Activated T-cell treated with anti-CD3 and anti-CD28 coated beads, Interleukin-2, amount 50 U/mL, for 24 hours (primary cell): ENCODE data around the gene SDC3.
A peak's percentile ranks its signal among the peaks of the same experiment; 100 is the strongest.

Experiments used
- DNase-seq: peaks from one replicate; pipeline ENCODE4 v3.0.0-alpha.2; 2020
- H3K27ac Mint-ChIP-seq: 2 replicates; pipeline ENCODE4 v1.8.0; 2020; ENCODE audit warnings: mild to moderate bottlenecking, mixed read lengths
- H3K27me3 Mint-ChIP-seq: 2 replicates; pipeline ENCODE4 v1.8.0; 2020; ENCODE audit warnings: mixed read lengths
- H3K36me3 Mint-ChIP-seq: 2 replicates; pipeline ENCODE4 v1.8.0; 2020; ENCODE audit warnings: low read depth, mixed read lengths
- H3K4me1 Mint-ChIP-seq: 2 replicates; pipeline ENCODE4 v1.8.0; 2020; ENCODE audit warnings: low read depth, mixed read lengths
- H3K4me3 Mint-ChIP-seq: 2 replicates; pipeline ENCODE4 v1.8.0; 2020; ENCODE audit warnings: mild to moderate bottlenecking, moderate library complexity, mixed read lengths
- H3K9me3 Mint-ChIP-seq: 2 replicates; pipeline ENCODE4 v1.8.0; 2020; ENCODE audit warnings: mixed read lengths

Gene SDC3

GRCh38 chr1:30914931-30915330 is 6.4 kb upstream of the SDC3 start:
- no peak overlapping the region for H3K4me3 Mint-ChIP-seq

GRCh38 chr1:30914587-30914922 is 6.0 kb upstream of the SDC3 start:
- no peaks in the 10 kb centered on the region for H3K36me3 Mint-ChIP-seq
- no peaks in the 10 kb centered on the region for H3K9me3 Mint-ChIP-seq
- no peak overlapping the region for H3K27ac Mint-ChIP-seq
- H3K4me1 Mint-ChIP-seq, result peaks cover 10% of the 10 kb centered on the region
- DNase-seq, result no peak
- H3K4me3 Mint-ChIP-seq, result no peak overlapping the region
- peaks cover 13% of the 10 kb centered on the region for H3K27me3 Mint-ChIP-seq

More at GRCh38 chr1:30914931-30915330, 6.4 kb upstream of the SDC3 start:
- H3K36me3 Mint-ChIP-seq, result no peaks in the 10 kb centered on the region
- no peaks in the 10 kb centered on the region for H3K9me3 Mint-ChIP-seq
- peaks cover 9% of the 10 kb centered on the region for H3K27me3 Mint-ChIP-seq
- H3K27ac Mint-ChIP-seq, result no peak overlapping the region
- DNase-seq, result no peak
- H3K4me1 Mint-ChIP-seq, result peaks cover 9% of the 10 kb centered on the region

- Mint-ChIP-seq H3K36me3 (no peaks in the 10 kb centered on the region), H3K4me1 (peaks cover 9% of the 10 kb centered on the region), H3K4me3 (no peak overlapping the region), H3K9me3 (no peaks in the 10 kb centered on the region), H3K27me3 (peaks cover 20% of the 10 kb centered on the region), H3K27ac (no peak overlapping the region)
- no peak for DNase-seq
Measured at GRCh38 chr1:30912913-30913652, 4.5 kb upstream of the SDC3 start.

GRCh38 chr1:30912224-30912623 is 3.7 kb upstream of the SDC3 start:
- H3K4me1 Mint-ChIP-seq, result peaks cover 15% of the 10 kb centered on the region
- H3K9me3 Mint-ChIP-seq, result no peaks in the 10 kb centered on the region
- peaks cover 26% of the 10 kb centered on the region for H3K27me3 Mint-ChIP-seq

GRCh38 chr1:30911059-30911954 is 2.7 kb upstream of the SDC3 start:
- DNase-seq, result peak; percentile 64
- Mint-ChIP-seq H3K27me3 (peaks cover 36% of the 10 kb centered on the region), H3K36me3 (no peaks in the 10 kb centered on the region), H3K9me3 (no peaks in the 10 kb centered on the region), H3K4me1 (peaks cover 15% of the 10 kb centered on the region), H3K4me3 (no peak overlapping the region), H3K27ac (no peak overlapping the region)

More at GRCh38 chr1:30912224-30912623, 3.7 kb upstream of the SDC3 start:
- H3K4me3 Mint-ChIP-seq, result no peak overlapping the region
- DNase-seq, result no peak
- no peak overlapping the region for H3K27ac Mint-ChIP-seq
- H3K36me3 Mint-ChIP-seq, result no peaks in the 10 kb centered on the region

- Mint-ChIP-seq H3K4me1 (peaks cover 15% of the 10 kb centered on the region), H3K27ac (peak overlapping the region; percentile 48), H3K27me3 (peaks cover 48% of the 10 kb centered on the region), H3K4me3 (peak overlapping the region; percentile 76), H3K36me3 (no peaks in the 10 kb centered on the region), H3K9me3 (no peaks in the 10 kb centered on the region)
- DNase-seq, result no peak
Measured at GRCh38 chr1:30909365-30910068, 959 bp upstream of the SDC3 start.

- Mint-ChIP-seq H3K27ac (no peak overlapping the region), H3K4me3 (no peak overlapping the region)
- DNase-seq, result no peak
Measured at GRCh38 chr1:30908316-30908695, 252 bp downstream of the SDC3 start.

GRCh38 chr1:30907481-30908315 is 860 bp downstream of the SDC3 start:
- Mint-ChIP-seq H3K27ac (peak overlapping the region; percentile 61), H3K4me1 (peaks cover 14% of the 10 kb centered on the region), H3K9me3 (no peaks in the 10 kb centered on the region), H3K36me3 (no peaks in the 10 kb centered on the region), H3K4me3 (peak overlapping the region; percentile 67), H3K27me3 (peaks cover 57% of the 10 kb centered on the region)
- no peak for DNase-seq

More at GRCh38 chr1:30908316-30908695, 252 bp downstream of the SDC3 start:
- H3K27me3 Mint-ChIP-seq, result peaks cover 52% of the 10 kb centered on the region
- peaks cover 15% of the 10 kb centered on the region for H3K4me1 Mint-ChIP-seq
- H3K9me3 Mint-ChIP-seq, result no peaks in the 10 kb centered on the region
- no peaks in the 10 kb centered on the region for H3K36me3 Mint-ChIP-seq

GRCh38 chr1:30906631-30907441 is 1.7 kb downstream of the SDC3 start:
- no peak overlapping the region for H3K27ac Mint-ChIP-seq
- peaks cover 14% of the 10 kb centered on the region for H3K4me1 Mint-ChIP-seq
- H3K27me3 Mint-ChIP-seq, result peaks cover 58% of the 10 kb centered on the region
- H3K4me3 Mint-ChIP-seq, result peak overlapping the region; percentile 67
- no peak for DNase-seq
- H3K36me3 Mint-ChIP-seq, result no peaks in the 10 kb centered on the region
- H3K9me3 Mint-ChIP-seq, result no peaks in the 10 kb centered on the region

GRCh38 chr1:30905916-30906620 is 2.5 kb downstream of the SDC3 start:
- Mint-ChIP-seq H3K27me3 (peaks cover 58% of the 10 kb centered on the region), H3K4me3 (no peak overlapping the region), H3K27ac (no peak overlapping the region), H3K9me3 (no peaks in the 10 kb centered on the region), H3K36me3 (no peaks in the 10 kb centered on the region), H3K4me1 (peaks cover 14% of the 10 kb centered on the region)
- no peak for DNase-seq

- no peak overlapping the region for H3K4me3 Mint-ChIP-seq
- H3K27ac Mint-ChIP-seq, result no peak overlapping the region
- no peak for DNase-seq
- no peaks in the 10 kb centered on the region for H3K36me3 Mint-ChIP-seq
- H3K4me1 Mint-ChIP-seq, result peaks cover 14% of the 10 kb centered on the region
- no peaks in the 10 kb centered on the region for H3K9me3 Mint-ChIP-seq
- H3K27me3 Mint-ChIP-seq, result peaks cover 52% of the 10 kb centered on the region
Measured at GRCh38 chr1:30905403-30905802, 3.2 kb downstream of the SDC3 start.

- peaks cover 49% of the 10 kb centered on the region for H3K27me3 Mint-ChIP-seq
- no peaks in the 10 kb centered on the region for H3K9me3 Mint-ChIP-seq
- H3K36me3 Mint-ChIP-seq, result no peaks in the 10 kb centered on the region
- H3K27ac Mint-ChIP-seq, result no peak overlapping the region
- H3K4me1 Mint-ChIP-seq, result peaks cover 14% of the 10 kb centered on the region
- DNase-seq, result no peak
- H3K4me3 Mint-ChIP-seq, result no peak overlapping the region
Measured at GRCh38 chr1:30904962-30905335, 3.6 kb downstream of the SDC3 start.
